ENCODE data around the gene NONO. TPM values are rescaled to one million over a fixed set of nuclear protein-coding genes. Genes with fewer than 3 reads are reported as not detected.
A peak's percentile ranks its signal among the peaks of the same experiment; 100 is the strongest.

Gene NONO
- polyA plus RNA-seq, 1 donor (not counting 4 experiments of a cell fraction or from before 2014, with no cell fraction given) = 352 TPM

- Histone ChIP-seq H3K27me3 (ENCODE audit: control insufficient read depth, extremely low read depth, insufficient read depth, low read length) (no peaks in the 10 kb centered on the region), H3K4me1 (ENCODE audit: control insufficient read depth, extremely low read depth, insufficient read depth, low read length) (peaks cover 2% of the 10 kb centered on the region), H3K9me1 (ENCODE audit: control insufficient read depth, extremely low read depth, insufficient read depth, low read length) (no peaks in the 10 kb centered on the region), H3K79me2 (ENCODE audit: control insufficient read depth, insufficient read depth, low read length) (no peaks in the 10 kb centered on the region), H3K36me3 (ENCODE audit: control insufficient read depth in 2 of 2, extremely low read depth in 1 of 2, insufficient read depth in 2 of 2, low read length in 2 of 2) (peaks cover 3 to 7% of the 10 kb centered on the region in 2 experiments), H3K4me2 (ENCODE audit: control insufficient read depth, extremely low read depth, insufficient read depth, low read depth, low read length) (no peak within 1 kb of the TSS), H3K9me3 (ENCODE audit: control insufficient read depth, low read depth, low read length) (no peaks in the 10 kb centered on the region), H4K20me1 (ENCODE audit: control insufficient read depth, extremely low read depth, insufficient read depth, low read length) (no peaks in the 10 kb centered on the region), H2AFZ (ENCODE audit: control insufficient read depth, low read length) (no peak within 1 kb of the TSS), H3K9ac (ENCODE audit: control insufficient read depth, extremely low read depth, insufficient read depth, low read length) (no peak within 1 kb of the TSS), H3K27ac (ENCODE audit: control insufficient read depth, insufficient read depth, low read length) (no peak within 1 kb of the TSS), H3K4me3 (ENCODE audit: control insufficient read depth in 2 of 3, extremely low read depth in 1 of 3, insufficient read depth in 2 of 3, low read depth in 1 of 3, low read length in 3 of 3) (no peak within 1 kb of the TSS)
- FAIRE-seq (no peak), DNase-seq (ENCODE audit: low read depth, low spot score) (no peak)
- TF ChIP-seq, protein P1, sequence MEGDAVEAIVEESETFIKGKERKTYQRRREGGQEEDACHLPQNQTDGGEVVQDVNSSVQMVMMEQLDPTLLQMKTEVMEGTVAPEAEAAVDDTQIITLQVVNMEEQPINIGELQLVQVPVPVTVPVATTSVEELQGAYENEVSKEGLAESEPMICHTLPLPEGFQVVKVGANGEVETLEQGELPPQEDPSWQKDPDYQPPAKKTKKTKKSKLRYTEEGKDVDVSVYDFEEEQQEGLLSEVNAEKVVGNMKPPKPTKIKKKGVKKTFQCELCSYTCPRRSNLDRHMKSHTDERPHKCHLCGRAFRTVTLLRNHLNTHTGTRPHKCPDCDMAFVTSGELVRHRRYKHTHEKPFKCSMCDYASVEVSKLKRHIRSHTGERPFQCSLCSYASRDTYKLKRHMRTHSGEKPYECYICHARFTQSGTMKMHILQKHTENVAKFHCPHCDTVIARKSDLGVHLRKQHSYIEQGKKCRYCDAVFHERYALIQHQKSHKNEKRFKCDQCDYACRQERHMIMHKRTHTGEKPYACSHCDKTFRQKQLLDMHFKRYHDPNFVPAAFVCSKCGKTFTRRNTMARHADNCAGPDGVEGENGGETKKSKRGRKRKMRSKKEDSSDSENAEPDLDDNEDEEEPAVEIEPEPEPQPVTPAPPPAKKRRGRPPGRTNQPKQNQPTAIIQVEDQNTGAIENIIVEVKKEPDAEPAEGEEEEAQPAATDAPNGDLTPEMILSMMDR (optimal IDR thresholded peaks at IDR 0.05 in 1 of 3, IDR thresholded peaks at IDR 0.05 in 1 of 3, conservative IDR thresholded peaks at IDR 0.05 in 1 of 3; ENCODE audit: extremely low read depth in 1 of 3, insufficient read depth in 2 of 3, low read length in 3 of 3) = no peak
- no peak for TF ChIP-seq EZH2 (IDR thresholded peaks at IDR 0.05; ENCODE audit: low read length)
- dilution Hi-C loops (cut with MboI; ENCODE audit: extremely low pct_ligation_motif_present, low sequenced_read_pairs) = no loop called here
These were observed 17.9 kb downstream of the NONO start, which contains the start of gene ITGB1BP2 for GRCh38 chrX:71301195-71301924. Gene ITGB1BP2 (plus strand): TSS chrX:71301750. CDS start chrX:71301807, 57 bp downstream.

DNA sequence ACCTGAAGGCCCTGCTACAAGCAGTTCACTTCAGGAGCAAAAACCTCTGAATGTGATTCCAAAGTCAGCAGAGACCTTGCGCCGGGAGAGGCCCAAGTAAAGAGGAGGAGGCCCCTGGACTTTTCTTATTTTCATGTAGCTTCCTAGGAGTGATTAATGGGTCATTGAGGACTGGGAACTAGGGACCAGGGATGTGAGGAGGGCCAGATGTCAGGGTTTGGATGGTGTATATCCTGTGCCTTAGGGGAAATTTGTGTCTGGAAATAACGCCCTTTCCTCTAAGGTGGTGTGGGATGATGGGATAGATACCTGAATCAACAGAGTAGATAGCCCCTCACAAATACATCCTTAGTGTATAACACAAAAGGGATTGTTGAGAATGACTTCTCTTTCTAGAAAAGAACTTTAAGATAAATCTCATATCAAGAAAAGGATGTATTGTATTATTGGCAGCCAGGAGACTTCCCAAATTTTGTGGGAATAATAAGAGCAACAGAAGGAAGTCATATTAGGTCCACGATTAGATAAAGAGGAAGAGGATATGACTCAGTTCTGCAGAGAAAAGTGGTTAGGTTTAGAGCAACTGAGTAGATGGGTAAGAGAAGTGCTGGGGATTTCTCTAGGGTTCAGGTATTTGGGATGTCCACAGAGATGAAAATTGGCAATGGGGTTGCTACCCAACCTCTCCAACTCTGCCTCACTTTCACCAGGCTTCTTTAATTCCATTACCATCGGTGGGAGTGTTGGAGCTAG, 19.2 kb downstream of the NONO start:
- dilution Hi-C loops (cut with MboI; ENCODE audit: extremely low pct_ligation_motif_present, low sequenced_read_pairs) = no loop called here
- peaks cover 2% of the 10 kb centered on the region for H3K4me1 ChIP-seq (ENCODE audit: control insufficient read depth, extremely low read depth, insufficient read depth, low read length)
- H3K36me3 ChIP-seq (ENCODE audit: control insufficient read depth in 2 of 2, extremely low read depth in 1 of 2, insufficient read depth in 2 of 2, low read length in 2 of 2) = peaks cover 3 to 7% of the 10 kb centered on the region in 2 experiments
- TF ChIP-seq, protein P1 (optimal IDR thresholded peaks at IDR 0.05 in 1 of 3, IDR thresholded peaks at IDR 0.05 in 1 of 3, conservative IDR thresholded peaks at IDR 0.05 in 1 of 3; ENCODE audit: extremely low read depth in 1 of 3, insufficient read depth in 2 of 3, low read length in 3 of 3) = no peak
- no peak for TF ChIP-seq EZH2 (IDR thresholded peaks at IDR 0.05; ENCODE audit: low read length)
- no peaks in the 10 kb centered on the region for H4K20me1 ChIP-seq (ENCODE audit: control insufficient read depth, extremely low read depth, insufficient read depth, low read length)
- H3K27ac ChIP-seq (ENCODE audit: control insufficient read depth, insufficient read depth, low read length) = no peak overlapping the region
- no peaks in the 10 kb centered on the region for H3K9me3 ChIP-seq (ENCODE audit: control insufficient read depth, low read depth, low read length)
- no peaks in the 10 kb centered on the region for H3K9me1 ChIP-seq (ENCODE audit: control insufficient read depth, extremely low read depth, insufficient read depth, low read length)
- H2AFZ ChIP-seq (ENCODE audit: control insufficient read depth, low read length) = no peak overlapping the region
- no peak overlapping the region for H3K4me2 ChIP-seq (ENCODE audit: control insufficient read depth, extremely low read depth, insufficient read depth, low read depth, low read length)
- DNase-seq (ENCODE audit: low read depth, low spot score) (no peak), FAIRE-seq (peak; percentile 29)
- H3K27me3 ChIP-seq (ENCODE audit: control insufficient read depth, extremely low read depth, insufficient read depth, low read length) = no peaks in the 10 kb centered on the region
- H3K4me3 ChIP-seq (ENCODE audit: control insufficient read depth in 2 of 3, extremely low read depth in 1 of 3, insufficient read depth in 2 of 3, low read depth in 1 of 3, low read length in 3 of 3) = no peak overlapping the region
- H3K9ac ChIP-seq (ENCODE audit: control insufficient read depth, extremely low read depth, insufficient read depth, low read length) = no peak overlapping the region
- no peaks in the 10 kb centered on the region for H3K79me2 ChIP-seq (ENCODE audit: control insufficient read depth, insufficient read depth, low read length)

All from keratinocyte (primary cell).